ENCODE results near the gene CMIP. TPM values are rescaled to one million over a fixed set of nuclear protein-coding genes. Genes with fewer than 3 reads are reported as not detected.

CMIP gene
- polyA plus RNA-seq, 3 donors: 37.2 to 42.7 (median 38.1) TPM

DNA sequence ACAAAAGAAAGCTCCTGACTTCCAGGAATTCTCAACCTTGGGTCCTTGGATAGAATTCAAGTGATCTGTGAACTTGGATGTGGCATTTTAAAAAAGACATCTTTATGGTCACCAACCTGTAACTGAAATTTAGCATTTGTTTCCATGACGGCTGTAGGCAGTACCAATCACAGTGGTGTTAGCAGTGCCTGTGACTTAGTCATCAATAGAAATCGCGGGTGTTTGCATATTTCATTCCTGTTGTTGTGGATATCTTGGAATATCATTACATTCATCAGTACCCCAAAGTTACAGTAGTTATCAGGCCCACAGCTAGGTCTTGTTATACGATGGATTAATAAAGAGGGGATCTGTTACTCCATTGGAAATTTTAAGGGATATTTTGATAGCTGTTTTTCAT, 81.6 kb downstream of the CMIP start:
- DNase-seq (ENCODE audit: low read depth in 3 of 3, low spot score in 2 of 3): no peak

- no peak for DNase-seq (ENCODE audit: low read depth in 3 of 3, low spot score in 2 of 3)
Measured at GRCh38 chr16:81526935-81527334, 82.3 kb downstream of the CMIP start.

- DNase-seq (ENCODE audit: low read depth in 3 of 3, low spot score in 2 of 3): no peak
Measured at GRCh38 chr16:81527477-81528178, 83.0 kb downstream of the CMIP start.

DNA sequence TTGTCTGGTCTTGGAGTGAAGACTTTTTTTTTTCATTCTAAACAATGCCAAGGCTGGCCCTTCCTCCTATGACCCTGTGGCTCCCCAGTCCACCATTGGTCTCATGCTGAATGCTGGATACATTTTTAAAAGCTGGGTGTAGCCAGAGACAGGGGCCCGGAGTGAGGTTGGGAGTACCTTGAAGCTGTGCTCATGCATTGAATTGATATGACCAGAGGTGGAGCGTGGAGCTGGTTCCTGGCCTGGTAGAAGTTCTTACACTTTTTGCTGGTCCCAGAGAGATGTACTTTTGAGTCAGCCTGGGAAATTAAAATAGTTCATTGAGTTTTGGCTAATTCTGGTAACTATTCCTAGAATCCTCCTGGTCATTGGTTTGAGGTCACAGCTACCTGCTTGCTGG, 83.6 kb downstream of the CMIP start:
- DNase-seq (ENCODE audit: low read depth in 3 of 3, low spot score in 2 of 3): no peak

GRCh38 chr16:81530296-81530721, 85.7 kb downstream of the CMIP start:
- DNase-seq (ENCODE audit: low read depth in 3 of 3, low spot score in 2 of 3): no peak

DNA sequence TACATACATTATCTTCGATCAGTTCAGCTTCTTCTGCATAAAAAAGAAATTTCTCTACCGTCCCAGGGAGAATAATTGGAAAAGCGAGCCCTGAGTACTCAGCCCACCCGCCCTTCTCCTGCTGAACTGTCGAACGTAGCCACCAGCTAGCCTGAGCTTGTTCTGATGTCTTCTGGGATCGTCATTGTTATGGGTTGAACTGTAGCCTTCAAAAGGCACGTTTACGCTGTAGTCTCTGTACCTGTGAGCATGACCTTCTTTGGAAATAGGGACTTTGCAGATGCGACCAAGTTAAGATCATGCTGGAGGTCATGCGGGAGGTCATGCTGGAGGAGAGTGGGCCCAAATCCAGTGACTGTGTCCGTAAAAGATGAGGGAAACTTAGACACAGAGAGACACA, 86.2 kb downstream of the CMIP start:
- DNase-seq (ENCODE audit: low read depth in 3 of 3, low spot score in 2 of 3): no peak

DNA sequence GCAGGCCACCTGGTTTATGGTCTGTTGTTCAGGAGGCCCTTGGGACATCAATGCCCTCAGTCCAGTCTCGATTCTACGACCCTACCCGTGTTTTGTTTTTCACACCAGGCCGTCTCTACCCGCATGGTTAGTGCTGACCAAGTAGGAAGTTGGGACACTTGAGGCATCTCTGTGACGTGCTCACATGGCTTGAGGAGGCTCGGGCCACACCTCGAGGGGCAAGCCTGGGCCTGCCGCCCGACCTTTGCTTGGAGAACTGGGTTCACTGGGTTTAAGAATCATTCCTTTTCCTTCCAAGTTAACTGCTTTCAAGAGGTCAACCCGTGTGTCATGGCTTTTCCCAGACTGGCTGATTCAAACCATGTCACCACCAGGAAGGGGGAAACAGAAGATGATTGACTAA, 86.8 kb downstream of the CMIP start:
- no peak for DNase-seq (ENCODE audit: low read depth in 3 of 3, low spot score in 2 of 3)

GRCh38 chr16:81532491-81533174, 88.0 kb downstream of the CMIP start:
- DNase-seq (ENCODE audit: low read depth in 3 of 3, low spot score in 2 of 3): peak in 2 of 3 donors; percentile 54 to 78

DNA sequence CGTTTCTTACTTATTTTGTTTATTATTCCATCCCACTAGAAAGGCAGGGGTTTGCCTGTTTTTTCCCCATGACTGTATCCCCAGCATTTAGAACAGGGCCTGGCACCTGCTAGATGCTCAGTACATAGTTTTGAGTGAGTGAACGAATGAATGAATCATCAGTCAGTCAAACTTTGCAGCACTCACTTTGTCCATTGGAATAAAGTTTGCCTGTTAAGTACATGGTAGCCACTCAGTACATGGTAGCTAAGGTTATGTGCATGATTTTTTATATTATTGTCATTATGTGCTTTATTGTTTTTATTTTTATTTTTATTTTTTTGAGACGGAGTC, 88.5 kb downstream of the CMIP start:
- DNase-seq (ENCODE audit: low read depth in 3 of 3, low spot score in 2 of 3): no peak

DNA sequence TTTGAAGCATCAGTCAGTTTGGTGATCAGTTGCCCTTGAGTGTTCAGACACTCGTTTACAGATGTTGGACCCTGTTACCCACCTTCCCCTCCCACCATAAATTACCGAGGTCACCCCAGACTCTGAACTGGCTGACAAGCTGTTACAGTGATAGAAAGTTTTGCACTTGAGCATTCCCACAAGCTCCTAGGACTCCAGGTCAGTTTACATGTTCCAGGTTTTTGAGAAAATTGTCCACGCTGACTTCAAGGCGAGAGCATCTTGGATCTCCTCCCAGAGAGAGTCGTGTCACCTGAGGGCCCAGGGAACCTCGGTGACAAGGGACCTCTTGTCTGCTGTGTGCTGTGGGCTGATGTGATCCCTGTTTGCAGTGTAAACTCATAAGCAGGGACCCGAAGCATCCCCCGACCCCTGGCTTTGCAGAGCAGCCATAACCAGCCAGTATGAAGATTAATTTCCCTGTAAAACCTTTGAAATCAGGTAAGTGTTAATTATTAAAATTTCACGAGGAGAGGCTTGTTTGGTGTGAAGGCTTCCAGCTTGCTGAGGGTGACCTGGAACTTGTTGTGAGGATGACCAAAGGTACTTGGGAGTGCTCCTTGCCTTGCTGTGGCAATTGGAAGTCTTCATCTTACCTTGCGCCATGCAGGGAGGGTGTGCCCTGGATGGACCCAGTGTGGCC, 91.2 kb downstream of the CMIP start:
- DNase-seq (ENCODE audit: low read depth in 3 of 3, low spot score in 2 of 3): no peak

DNA sequence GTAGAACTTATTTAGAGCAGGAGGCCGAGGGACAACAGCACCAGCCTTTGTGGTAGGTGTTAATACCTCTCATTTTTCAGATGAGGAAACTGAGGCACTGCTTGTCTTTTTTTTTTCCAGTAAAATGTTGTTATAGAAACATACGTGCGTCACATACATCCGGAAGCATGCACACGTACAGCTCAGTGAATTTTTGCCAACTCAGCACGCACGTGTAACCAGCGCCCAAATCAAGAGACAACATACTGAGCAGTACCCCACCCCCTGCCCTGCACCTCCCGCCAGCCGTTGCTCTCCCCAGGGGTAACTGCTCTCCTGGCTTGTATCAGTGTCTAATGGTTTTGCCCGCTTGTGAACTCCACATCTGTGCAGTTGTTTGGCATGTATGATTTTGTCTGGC, 92.0 kb downstream of the CMIP start:
- DNase-seq (ENCODE audit: low read depth in 3 of 3, low spot score in 2 of 3): no peak

DNA sequence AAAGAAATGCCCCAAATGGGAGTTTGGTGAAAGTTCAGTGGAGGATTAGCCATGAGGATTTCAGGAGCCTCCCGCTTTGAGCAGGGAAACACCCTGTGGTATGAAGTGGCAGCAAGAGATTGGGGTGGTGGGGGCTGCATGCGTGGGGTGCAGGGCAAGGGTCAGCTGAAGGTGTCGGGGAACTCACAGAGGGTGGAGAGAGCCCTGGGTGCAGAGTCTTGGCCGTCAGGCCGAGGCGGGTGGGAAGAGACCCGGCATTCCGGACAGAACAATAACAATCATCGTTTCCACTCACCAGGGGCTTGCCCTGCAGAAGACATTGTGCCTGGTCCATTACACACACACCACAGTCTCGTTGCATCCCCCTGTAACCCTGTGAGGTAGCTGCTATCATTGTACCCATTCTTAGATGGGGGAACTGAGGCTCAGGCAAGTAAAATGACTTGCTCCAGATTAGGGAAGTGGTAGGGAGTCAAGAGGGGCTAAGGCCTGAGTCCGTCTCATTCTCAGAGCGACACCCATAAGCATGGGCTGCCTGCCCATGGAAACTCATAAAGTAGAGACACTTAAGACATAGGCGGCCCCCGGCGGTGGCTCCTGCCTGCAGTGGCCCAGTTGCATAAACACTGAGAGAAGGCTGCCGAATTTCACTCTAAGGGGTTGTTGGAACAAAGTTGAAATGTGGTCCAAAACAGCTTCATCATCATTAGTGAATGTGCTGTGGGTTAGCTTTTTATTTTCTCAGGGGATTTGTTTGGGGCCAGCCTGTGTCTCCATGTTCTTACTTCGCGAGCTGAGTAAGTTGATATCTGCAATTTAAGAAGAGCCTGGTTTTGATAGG, 93.3 kb downstream of the CMIP start:
- no peak for DNase-seq (ENCODE audit: low read depth in 3 of 3, low spot score in 2 of 3)

- no peak for DNase-seq (ENCODE audit: low read depth in 3 of 3, low spot score in 2 of 3)
Measured at GRCh38 chr16:81539009-81539758, 94.6 kb downstream of the CMIP start.

DNA sequence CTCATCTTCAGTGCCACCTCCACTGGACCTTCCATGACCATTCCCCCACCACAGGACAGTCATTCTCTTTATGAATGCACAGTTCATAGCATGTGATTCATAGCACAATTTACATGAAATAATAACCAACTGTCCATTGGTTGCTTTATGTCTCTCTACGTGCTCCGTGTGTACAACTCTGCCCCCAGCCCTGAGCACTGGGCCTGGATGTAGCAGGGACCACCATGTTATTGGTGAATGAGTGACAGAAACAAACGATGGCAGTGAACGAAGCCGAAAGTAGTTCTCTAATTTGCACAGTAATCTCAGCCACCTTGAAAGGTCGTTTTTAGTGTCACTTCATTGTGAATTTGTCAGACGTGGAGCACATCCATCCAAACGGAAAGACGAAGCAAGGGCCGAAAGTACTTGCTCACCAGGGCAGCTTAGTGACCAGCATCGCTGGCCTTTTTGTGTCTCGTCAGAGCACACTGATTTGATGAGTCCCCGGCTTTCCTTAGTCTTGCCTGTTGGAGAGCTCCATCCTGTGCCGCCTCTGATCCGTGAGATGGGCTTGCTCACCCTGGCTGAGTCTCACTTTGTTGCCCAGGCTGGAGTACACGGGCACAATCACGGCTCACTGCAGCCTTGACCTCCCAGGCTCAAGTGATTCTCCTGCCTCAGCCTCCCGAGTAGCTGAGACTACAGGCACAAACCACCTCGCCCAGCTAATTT, 95.3 kb downstream of the CMIP start:
- DNase-seq (ENCODE audit: low read depth in 3 of 3, low spot score in 2 of 3): no peak

DNA sequence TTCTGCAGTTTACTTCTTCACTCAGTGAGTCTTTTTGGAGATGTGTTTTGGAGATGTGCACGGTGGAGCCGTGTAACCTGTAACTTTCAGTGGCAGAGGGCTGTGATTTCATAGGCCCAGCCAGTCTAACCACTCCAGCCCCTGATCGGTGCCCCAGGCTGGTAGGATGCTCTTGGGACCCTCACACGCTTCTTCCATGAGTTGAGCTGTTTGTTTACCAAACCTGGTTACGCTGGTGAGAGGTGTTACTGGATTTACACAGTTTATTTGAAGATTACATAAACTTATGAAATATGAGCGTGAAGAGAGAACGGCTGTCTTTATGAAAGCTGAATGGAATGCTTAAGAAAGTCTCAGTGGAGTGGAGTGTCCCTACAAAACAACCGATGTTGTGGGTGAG, 96.7 kb downstream of the CMIP start:
- no peak for DNase-seq (ENCODE audit: low read depth in 3 of 3, low spot score in 2 of 3)

DNA sequence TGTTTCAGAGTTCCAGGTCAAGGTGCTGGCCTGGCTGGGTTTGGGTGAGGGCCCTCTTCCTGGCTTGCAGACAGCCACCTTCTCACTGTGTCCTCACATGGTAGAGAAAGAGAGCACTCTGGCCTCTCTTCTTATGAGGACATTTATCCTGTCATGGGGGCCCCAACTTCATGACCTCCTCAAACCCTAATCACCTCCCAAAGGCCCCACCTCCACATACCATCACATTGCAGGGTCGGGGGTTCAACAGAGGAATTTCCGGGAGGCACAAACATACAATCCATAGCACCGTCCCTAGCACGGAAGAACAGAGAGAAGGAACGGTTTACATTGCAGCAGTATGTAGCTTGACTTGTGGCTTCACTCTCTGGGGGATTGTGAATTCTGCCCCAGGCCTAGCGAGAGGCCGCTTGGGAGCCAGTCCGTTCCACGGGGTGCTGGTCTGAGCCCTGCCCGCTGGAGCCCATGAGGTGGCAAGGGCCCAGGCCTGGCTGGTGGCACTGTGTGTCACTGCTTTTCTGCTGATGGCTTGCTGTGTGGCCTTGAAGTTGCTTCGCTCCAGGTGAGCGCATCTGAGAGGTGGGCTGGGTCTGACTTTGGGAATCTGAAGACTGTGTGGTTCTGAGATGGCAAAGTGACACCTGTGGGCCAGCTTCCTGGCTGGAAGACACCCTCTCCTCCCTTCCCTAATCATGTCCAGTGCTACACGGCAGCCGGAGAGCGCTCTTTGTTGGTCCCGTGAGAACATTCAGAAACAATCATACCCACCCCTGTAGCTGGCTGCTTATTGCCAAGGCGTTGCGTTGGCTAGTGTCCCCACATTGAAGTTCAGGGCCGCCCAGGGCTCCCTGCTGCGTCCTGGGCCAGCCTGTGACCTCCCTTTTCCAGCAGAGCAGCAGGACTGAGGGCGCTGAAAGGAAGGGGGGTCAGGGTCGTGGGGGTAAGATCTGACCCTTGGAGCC, 98.3 kb downstream of the CMIP start:
- DNase-seq (ENCODE audit: low read depth in 3 of 3, low spot score in 2 of 3): no peak

GRCh38 chr16:81543571-81543970, 99.0 kb downstream of the CMIP start:
- DNase-seq (ENCODE audit: low read depth in 3 of 3, low spot score in 2 of 3): no peak

DNA sequence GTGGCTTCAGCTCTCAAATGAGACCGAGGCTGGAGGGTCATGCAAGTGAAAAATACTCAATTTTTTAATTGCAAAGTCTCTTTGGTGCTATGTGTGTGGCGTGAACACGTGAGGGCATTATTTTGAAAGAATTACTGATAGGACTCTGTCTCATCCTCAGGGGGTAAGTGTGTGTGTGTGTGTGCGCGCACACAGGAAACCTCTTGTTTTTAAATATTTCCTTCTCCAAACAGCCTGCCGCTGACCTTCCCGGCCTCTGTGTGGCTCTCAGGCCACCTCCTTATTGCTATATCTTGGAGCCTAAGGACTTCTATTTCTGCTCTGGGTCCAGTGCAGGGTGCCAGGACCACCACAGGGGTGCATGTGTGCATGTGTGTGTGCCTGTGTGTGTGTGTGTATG, 99.7 kb downstream of the CMIP start:
- DNase-seq (ENCODE audit: low read depth in 3 of 3, low spot score in 2 of 3): no peak

Data from right renal cortex interstitium (tissue), 3 donors.